Right atrium auricular region (tissue), 2 donors: ENCODE results near the gene CTDSPL. TPM values are rescaled to one million over a fixed set of nuclear protein-coding genes. Genes with fewer than 3 reads are reported as not detected.
"Not testable (repeated sequence)": the region's sequence is repeated elsewhere in the genome, so short reads cannot be mapped to it uniquely, and the experiment has no call there.

Source experiments
- DNase-seq: peaks from one replicate; pipeline ENCODE4 v3.0.0-alpha.2; 2019; ENCODE audit warnings: low spot score
- H3K27ac ChIP-seq, 2 donors: fragments of 200-600 bp; sonication (generic); 1 replicate in 1 of 2; 2 replicates in 1 of 2; pipeline ENCODE4 v1.5.1; 2016 to 2019
- H3K27me3 ChIP-seq, 2 donors: fragments of 200-600 bp; sonication (generic); one replicate each; pipeline versions ENCODE4 v1.5.1 to v1.6.0; 2017 to 2019
- H3K36me3 ChIP-seq: fragments of 200-600 bp; sonication (generic); one replicate; pipeline ENCODE4 v1.5.1; 2016
- H3K4me1 ChIP-seq, 2 donors: fragments of 200-600 bp; sonication (generic); one replicate each; pipeline versions ENCODE4 v1.5.1 to v1.6.0; 2017 to 2019
- H3K4me3 ChIP-seq, 2 donors: fragments of 200-600 bp; sonication (generic); 1 replicate in 1 of 2; 2 replicates in 1 of 2; pipeline ENCODE4 v1.5.1; 2017 to 2019; ENCODE audit warnings: mild to moderate bottlenecking in 1 of 2, moderate library complexity in 1 of 2
- H3K9me3 ChIP-seq, 2 donors: fragments of 200-600 bp; sonication (generic); one replicate each; pipeline ENCODE4 v1.5.1; 2019
- total RNA-seq, 2 donors: library from RNA; depleted of rRNA; stranded (reverse); fragments of >200 nt; gene quantifications; one replicate each; pipeline ENCODE4 v1.1.0, GENCODE V29; 2016
- TF ChIP-seq, protein P1 (sequence below), 2 donors: fragments of 200-600 bp; sonication (generic); IDR thresholded peaks; one replicate each; pipeline ENCODE4 v1.5.1; 2019; ENCODE audit warnings: antibody characterized with exemption in 2 of 2

Gene CTDSPL
- total RNA-seq, 2 donors from 2014 or later = 35.1 to 58.4 TPM

- Histone ChIP-seq H3K36me3 (peaks cover 4% of the 10 kb centered on the region), H3K4me3 (no peak overlapping the region)
Measured at GRCh38 chr3:37970802-37971201, 109.1 kb downstream of the CTDSPL start.

GRCh38 chr3:37971467-37971866 is 109.8 kb downstream of the CTDSPL start:
- peaks cover 11% of the 10 kb centered on the region for H3K36me3 ChIP-seq
- H3K27ac ChIP-seq = no peak overlapping the region
- TF ChIP-seq, protein P1, sequence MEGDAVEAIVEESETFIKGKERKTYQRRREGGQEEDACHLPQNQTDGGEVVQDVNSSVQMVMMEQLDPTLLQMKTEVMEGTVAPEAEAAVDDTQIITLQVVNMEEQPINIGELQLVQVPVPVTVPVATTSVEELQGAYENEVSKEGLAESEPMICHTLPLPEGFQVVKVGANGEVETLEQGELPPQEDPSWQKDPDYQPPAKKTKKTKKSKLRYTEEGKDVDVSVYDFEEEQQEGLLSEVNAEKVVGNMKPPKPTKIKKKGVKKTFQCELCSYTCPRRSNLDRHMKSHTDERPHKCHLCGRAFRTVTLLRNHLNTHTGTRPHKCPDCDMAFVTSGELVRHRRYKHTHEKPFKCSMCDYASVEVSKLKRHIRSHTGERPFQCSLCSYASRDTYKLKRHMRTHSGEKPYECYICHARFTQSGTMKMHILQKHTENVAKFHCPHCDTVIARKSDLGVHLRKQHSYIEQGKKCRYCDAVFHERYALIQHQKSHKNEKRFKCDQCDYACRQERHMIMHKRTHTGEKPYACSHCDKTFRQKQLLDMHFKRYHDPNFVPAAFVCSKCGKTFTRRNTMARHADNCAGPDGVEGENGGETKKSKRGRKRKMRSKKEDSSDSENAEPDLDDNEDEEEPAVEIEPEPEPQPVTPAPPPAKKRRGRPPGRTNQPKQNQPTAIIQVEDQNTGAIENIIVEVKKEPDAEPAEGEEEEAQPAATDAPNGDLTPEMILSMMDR (IDR thresholded peaks at IDR 0.05) = no peak
- DNase-seq = no peak
- H3K9me3 ChIP-seq = no peaks in the 10 kb centered on the region
- H3K4me3 ChIP-seq = no peak overlapping the region
- no peaks in the 10 kb centered on the region for H3K27me3 ChIP-seq
- peaks cover 0 to 26% of the 10 kb centered on the region in 2 donors for H3K4me1 ChIP-seq

More at GRCh38 chr3:37970802-37971201, 109.1 kb downstream of the CTDSPL start:
- no peak overlapping the region for H3K27ac ChIP-seq
- no peaks in the 10 kb centered on the region for H3K27me3 ChIP-seq
- TF ChIP-seq, protein P1 (IDR thresholded peaks at IDR 0.05) = no peak
- no peak for DNase-seq
- H3K9me3 ChIP-seq = no peaks in the 10 kb centered on the region
- peaks cover 0 to 26% of the 10 kb centered on the region in 2 donors for H3K4me1 ChIP-seq

GRCh38 chr3:37972056-37972455 is 110.4 kb downstream of the CTDSPL start:
- H3K4me1 ChIP-seq = peaks cover 0 to 24% of the 10 kb centered on the region in 2 donors
- H3K27ac ChIP-seq, H3K4me3 ChIP-seq, H3K27me3 ChIP-seq, DNase-seq, H3K9me3 ChIP-seq: not testable (repeated sequence)
- peaks cover 17% of the 10 kb centered on the region for H3K36me3 ChIP-seq

DNA sequence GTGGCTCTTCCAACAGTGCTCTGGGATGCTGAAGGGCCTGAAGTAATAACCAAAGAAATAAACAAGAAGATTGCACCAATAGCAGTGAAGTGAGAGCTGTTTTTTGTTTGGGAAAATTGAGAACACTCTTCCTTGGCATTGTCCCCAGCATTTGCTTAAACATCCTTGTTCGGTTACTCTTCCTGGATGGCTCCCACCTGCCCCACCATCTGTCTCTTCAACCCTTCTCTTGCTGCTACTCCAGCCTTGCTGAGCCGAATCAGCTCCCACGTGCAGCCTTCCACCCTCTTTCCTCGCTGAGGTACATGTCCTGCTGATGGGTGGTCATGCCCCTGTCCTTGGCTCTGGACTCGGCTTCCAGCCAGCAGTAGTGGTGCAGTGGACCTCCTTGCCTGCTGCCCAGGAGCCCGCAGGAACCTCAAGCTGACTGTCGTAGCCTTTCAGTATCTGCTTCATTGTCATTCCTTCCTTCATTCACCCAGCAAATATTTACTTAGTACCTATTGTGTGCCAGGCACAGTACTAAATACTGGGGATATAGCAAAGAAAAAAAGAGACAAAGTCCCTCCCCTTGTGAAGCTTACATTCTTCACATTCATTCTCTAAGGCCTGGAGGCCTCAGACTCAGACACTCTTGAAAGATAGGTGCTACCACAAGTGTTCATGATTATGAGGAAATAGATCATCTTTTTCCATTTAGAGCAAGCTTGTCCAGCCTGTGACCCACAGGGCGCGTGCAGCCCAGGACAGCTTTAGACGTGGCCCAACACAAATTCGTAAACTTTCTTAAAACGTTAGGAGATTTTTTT is 111.8 kb downstream of the CTDSPL start:
- DNase-seq = no peak
- H3K4me3 ChIP-seq = no peak overlapping the region
- H3K27me3 ChIP-seq = no peaks in the 10 kb centered on the region
- TF ChIP-seq, protein P1 (IDR thresholded peaks at IDR 0.05) = no peak
- no peak overlapping the region for H3K27ac ChIP-seq
- no peaks in the 10 kb centered on the region for H3K9me3 ChIP-seq
- peaks cover 0 to 17% of the 10 kb centered on the region in 2 donors for H3K4me1 ChIP-seq
- peaks cover 22% of the 10 kb centered on the region for H3K36me3 ChIP-seq

DNA sequence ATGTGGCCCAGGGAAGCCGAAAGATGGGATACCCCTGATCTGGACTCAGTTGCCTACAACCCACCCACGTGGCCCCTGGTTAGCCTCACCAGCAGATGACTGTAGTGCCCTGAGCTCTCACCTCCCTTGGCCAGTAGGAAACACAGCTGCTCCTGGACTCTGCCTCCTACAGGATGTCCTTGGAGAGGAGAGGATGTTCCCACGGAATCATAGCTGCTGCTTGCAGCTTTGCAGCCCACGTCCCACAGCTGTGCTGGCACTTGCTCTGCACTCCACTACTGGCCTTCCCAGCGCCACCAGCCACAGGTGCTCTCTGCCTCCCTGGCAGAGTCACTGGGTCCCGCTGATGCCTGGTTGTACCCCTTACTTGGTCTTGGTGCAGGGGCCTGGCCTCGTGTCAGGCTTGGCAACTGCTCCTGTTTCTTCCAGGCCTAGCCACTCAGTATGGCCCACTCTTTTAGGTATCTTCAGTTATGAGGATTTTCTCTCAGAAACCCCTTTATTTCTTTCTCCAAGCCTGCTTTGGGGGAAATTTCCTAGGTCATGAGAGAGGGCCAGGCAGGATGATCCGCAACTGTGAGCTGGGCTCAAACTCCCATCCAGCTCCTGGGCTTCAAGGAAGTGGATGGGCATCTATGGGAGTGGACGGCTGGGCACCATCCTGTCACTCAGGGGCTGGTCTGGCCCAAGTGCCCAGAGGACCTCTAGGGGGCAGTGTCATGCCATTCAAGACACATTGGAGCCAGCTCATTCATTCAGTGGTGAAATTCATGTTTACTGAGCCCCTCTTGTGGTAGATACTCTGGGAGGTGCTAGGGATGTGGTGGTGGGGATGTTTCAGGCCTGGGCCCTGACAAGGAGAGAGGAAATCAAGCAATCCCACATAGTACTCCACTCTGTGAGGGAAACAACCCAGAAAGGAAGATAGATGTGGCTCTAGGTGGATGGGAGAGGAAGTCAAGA is 112.7 kb downstream of the CTDSPL start:
- no peak for DNase-seq
- no peaks in the 10 kb centered on the region for H3K9me3 ChIP-seq
- H3K36me3 ChIP-seq = peaks cover 25% of the 10 kb centered on the region
- TF ChIP-seq, protein P1 (IDR thresholded peaks at IDR 0.05) = peak; percentile 39 to 79
- H3K4me3 ChIP-seq = no peak overlapping the region
- H3K4me1 ChIP-seq = peaks cover 0 to 7% of the 10 kb centered on the region in 2 donors
- no peaks in the 10 kb centered on the region for H3K27me3 ChIP-seq
- H3K27ac ChIP-seq = no peak overlapping the region
